Stimulated activated naive B cell treated with anti-CD40 and anti-IgM and Interleukin-4, amounts not matched to agents 10 μg/mL and 1 μg/mL and 100 μg/mL, for 72 hours (primary cell): ENCODE measurements around the gene SLC26A2.

ENCODE experiments used
- ATAC-seq, 2 donors: fragments of 150-1000 bp; cut with Tn5 transposase; replicated peaks; 2 replicates each; pipeline ENCODE4 v1.10.0; 2021; ENCODE audit warnings: moderate library complexity in 1 of 2
- DNase-seq: peaks from one replicate; pipeline ENCODE4 v3.0.0; 2021
- H3K27ac Mint-ChIP-seq: one replicate; pipeline ENCODE4 v1.8.0; 2022; ENCODE audit warnings: mild to moderate bottlenecking, mixed read lengths
- H3K27me3 Mint-ChIP-seq, 2 donors: one replicate each; pipeline ENCODE4 v1.8.0; 2022; ENCODE audit warnings: mixed read lengths in 2 of 2
- H3K36me3 Mint-ChIP-seq, 2 donors: one replicate each; pipeline ENCODE4 v1.8.0; 2022; ENCODE audit warnings: mixed read lengths in 2 of 2, mild to moderate bottlenecking in 1 of 2
- H3K4me1 Mint-ChIP-seq, 2 donors: one replicate each; pipeline ENCODE4 v1.8.0; 2022; ENCODE audit warnings: mixed read lengths in 2 of 2, mild to moderate bottlenecking in 1 of 2
- H3K4me3 Mint-ChIP-seq, 2 donors: one replicate each; pipeline ENCODE4 v1.8.0; 2022; ENCODE audit warnings: mild to moderate bottlenecking in 2 of 2, mixed read lengths in 2 of 2, moderate library complexity in 1 of 2
- H3K9me3 Mint-ChIP-seq, 2 donors: one replicate each; pipeline ENCODE4 v1.8.0; 2022; ENCODE audit warnings: mixed read lengths in 2 of 2, mild to moderate bottlenecking in 1 of 2

The SLC26A2 gene

DNA sequence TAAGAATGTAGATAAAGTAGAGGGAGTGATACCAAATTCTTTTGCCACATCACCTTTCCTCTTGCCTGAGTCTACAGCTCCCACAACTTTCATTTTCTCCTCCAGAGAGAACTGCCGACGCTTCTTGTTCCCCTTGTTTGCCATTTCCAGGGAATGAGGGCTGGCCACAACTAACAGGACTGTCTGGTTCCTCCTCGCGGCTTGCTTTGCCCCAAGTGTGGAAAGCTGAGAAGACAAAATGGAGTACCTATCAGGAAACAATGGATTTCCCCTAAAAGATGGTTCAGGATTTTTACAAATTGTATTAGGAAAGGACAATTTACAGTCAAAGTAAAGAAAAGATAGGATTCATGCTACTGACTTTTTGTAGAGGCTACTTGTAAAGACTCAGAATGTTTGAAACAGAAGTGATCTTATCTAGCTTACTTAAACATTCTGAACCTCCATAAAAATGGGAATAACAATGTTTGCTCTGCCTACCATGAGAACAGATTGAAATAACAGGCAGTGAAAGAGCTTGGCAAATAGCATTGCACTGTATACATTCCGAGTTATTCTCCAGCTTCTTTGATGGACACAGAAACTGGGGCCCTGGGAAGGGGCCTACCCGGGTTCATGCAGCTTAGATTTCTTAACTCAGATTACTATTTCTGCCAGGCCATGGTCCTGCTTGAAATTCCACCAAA is 35.8 kb downstream of the SLC26A2 start:
- H3K4me1 Mint-ChIP-seq, result peaks cover 13 to 17% of the 10 kb centered on the region in 2 donors
- peaks cover 7 to 18% of the 10 kb centered on the region in 2 donors for H3K36me3 Mint-ChIP-seq
- DNase-seq (no peak), ATAC-seq (no peak)
- H3K27ac Mint-ChIP-seq, result no peak overlapping the region
- no peaks in the 10 kb centered on the region for H3K27me3 Mint-ChIP-seq
- no peaks in the 10 kb centered on the region for H3K9me3 Mint-ChIP-seq
- H3K4me3 Mint-ChIP-seq, result no peak overlapping the region

DNA sequence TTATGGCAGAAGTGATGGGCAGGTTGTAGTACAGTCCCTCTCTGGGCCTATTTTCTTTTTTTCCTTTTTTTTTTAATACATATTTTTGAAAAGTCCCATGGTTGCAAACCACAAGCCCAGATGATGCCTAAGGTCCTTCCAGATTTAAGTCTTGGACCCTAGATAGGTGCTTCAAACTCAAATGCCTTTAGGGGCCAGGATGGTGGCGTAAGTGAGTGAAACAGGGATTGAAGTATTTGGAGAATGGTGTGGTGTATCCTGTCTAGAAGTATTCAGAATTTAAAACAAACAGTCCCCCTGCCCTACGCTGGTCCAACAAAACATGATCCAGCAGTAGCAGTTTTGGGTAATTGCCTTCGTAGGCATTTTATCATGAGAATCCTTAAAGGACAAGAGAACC is 37.7 kb downstream of the SLC26A2 start:
- no peak for DNase-seq
- no peak overlapping the region for H3K4me3 Mint-ChIP-seq
- H3K27me3 Mint-ChIP-seq, result no peaks in the 10 kb centered on the region
- peaks cover 27 to 35% of the 10 kb centered on the region in 2 donors for H3K4me1 Mint-ChIP-seq
- H3K36me3 Mint-ChIP-seq, result peaks cover 9 to 23% of the 10 kb centered on the region in 2 donors
- no peaks in the 10 kb centered on the region for H3K9me3 Mint-ChIP-seq
- ATAC-seq, result no peak
- H3K27ac Mint-ChIP-seq, result no peak overlapping the region

DNA sequence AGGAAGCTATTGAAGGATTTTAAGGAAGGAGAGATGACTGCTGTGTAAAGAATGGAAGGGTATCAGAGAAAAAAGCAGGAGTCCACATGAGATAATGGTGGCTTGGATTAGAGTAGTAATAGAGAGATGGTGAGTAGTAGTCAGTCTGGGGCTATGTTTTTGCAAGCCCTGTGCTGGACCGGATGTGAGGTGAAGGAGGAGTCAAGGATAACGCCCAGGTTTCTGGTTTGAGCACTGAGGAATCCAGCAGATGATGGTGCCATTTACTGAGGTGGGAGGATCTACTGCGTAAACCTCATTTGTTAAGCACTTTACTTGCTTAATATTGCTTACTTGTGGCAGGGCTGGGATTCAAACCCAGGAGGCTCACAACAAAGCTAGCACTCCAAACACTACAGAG is 38.8 kb downstream of the SLC26A2 start:
- H3K4me3 Mint-ChIP-seq, result peak overlapping the region; percentile 85 to 90
- ATAC-seq (no peak), DNase-seq (no peak)
- H3K9me3 Mint-ChIP-seq, result no peaks in the 10 kb centered on the region
- peaks cover 30 to 43% of the 10 kb centered on the region in 2 donors for H3K4me1 Mint-ChIP-seq
- H3K36me3 Mint-ChIP-seq, result peaks cover 14 to 33% of the 10 kb centered on the region in 2 donors
- H3K27me3 Mint-ChIP-seq, result no peaks in the 10 kb centered on the region
- peak overlapping the region; percentile 96 for H3K27ac Mint-ChIP-seq

DNA sequence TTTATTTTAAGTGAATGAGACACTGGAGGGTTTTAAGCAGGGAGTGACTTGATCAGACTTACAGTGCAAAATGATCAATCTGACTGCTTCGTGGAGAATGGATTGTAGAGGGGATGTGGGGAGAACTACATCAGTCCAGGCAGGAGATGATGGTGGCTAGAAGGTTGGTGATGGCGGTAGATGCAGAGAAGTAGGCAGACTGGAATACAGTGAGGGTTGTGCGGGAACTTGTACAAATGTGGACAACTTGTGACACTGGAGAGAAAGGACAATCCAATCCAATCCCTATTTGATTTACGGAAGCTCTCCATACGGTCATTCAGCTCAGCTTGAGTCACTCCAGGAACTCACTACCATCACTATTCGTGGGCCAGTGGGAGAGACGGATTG is 39.3 kb downstream of the SLC26A2 start:
- Mint-ChIP-seq H3K27me3 (no peaks in the 10 kb centered on the region), H3K4me3 (peak overlapping the region; percentile 85 to 90), H3K27ac (peak overlapping the region; percentile 96), H3K9me3 (no peaks in the 10 kb centered on the region), H3K36me3 (peaks cover 19 to 36% of the 10 kb centered on the region in 2 donors), H3K4me1 (peaks cover 30 to 45% of the 10 kb centered on the region in 2 donors)
- ATAC-seq (no peak), DNase-seq (no peak)

DNA sequence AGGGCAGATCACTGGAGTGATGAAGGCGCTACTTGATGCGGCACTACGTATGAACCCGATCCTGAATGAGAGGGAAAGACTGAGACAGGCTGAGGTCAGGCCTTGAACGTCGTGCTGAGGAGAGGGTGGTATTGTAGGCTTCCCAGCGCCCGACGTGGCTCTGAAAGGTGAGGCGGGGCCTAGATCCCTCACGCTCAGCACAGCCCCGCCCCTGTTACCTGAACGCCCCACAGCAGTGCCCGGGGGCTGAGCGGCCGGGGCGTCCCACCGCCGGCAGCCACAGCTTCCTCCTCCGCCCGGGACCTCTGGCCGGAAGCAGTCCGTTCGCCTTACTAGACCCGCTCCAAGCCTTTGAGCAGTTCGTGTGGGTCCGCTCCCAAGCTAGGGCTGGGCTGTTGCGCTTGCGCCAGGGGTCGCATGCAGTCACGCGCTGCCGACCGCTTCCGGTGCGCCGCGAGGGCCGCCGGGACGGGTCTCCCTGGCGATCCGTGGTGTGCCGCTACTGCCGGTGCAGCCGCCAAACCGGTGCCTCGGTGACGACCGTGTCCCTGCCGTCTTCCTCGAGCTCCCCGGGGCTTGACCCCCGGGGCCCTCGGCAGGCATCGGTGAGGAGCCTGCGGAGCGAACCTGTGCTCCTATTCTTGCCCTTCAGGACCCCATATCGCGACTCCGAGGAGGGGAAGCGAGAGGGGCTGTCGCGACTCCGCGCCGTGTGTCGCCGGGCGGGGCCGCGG is 39.9 kb downstream of the SLC26A2 start, which contains the start of the genes HMGXB3 and TIGD6:
TSS of gene HMGXB3 (plus strand) at position 484 of the 734 bp plus-strand sequence. CDS start 4,114 bp downstream, outside the sequence.
TSS of gene TIGD6 (minus strand) at position 399 of the 734 bp plus-strand sequence. CDS start 4,306 bp downstream, outside the sequence.
- Mint-ChIP-seq H3K27me3 (no peaks in the 10 kb centered on the region), H3K27ac (peak within 1 kb of the TSS; percentile 97), H3K4me1 (peaks cover 31 to 48% of the 10 kb centered on the region in 2 donors), H3K9me3 (no peaks in the 10 kb centered on the region), H3K4me3 (peak within 1 kb of the TSS; percentile 85 to 90), H3K36me3 (peaks cover 21 to 35% of the 10 kb centered on the region in 2 donors)
- ATAC-seq (peak; percentile 93 to 94), DNase-seq (peak; percentile 96)

DNA sequence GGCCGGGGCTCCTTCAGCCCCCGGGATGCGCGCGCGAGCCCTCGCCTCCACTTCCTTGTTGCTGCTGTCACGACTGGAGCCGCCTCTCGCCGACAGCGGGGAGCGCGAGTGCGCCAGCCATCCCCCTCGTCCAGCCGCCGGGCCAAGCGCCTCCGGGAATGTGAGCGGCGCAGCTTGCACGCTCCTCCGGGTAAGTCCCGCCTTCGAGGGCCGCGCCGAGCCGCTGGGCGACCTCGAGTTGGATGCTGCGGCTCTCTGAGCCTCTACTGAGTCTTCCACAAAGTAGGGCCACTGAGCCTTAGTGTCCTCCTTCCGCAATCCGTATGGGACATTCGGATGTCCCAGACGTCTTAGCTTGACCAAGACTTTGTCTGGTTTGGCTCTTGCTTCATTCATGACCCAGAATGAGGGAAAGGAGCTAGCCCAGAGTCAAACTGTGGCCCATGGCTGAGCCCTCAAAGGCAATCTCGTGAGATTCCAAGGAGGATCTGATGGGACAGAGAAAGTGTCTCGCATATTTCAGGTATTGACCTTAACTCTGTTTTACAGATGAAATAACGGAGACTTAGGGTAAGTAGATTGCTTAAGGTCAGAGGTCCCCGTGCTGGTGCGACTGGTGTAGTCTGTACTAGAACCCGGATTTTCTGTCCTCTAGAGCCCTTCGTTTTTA is 40.6 kb downstream of the SLC26A2 start:
- Mint-ChIP-seq H3K4me1 (peaks cover 31 to 48% of the 10 kb centered on the region in 2 donors), H3K36me3 (peaks cover 15 to 32% of the 10 kb centered on the region in 2 donors), H3K4me3 (peak overlapping the region; percentile 85 to 90), H3K27me3 (no peaks in the 10 kb centered on the region), H3K27ac (peak overlapping the region; percentile 97), H3K9me3 (no peaks in the 10 kb centered on the region)
- ATAC-seq (peak; percentile 30 to 40), DNase-seq (peak; percentile 20)

DNA sequence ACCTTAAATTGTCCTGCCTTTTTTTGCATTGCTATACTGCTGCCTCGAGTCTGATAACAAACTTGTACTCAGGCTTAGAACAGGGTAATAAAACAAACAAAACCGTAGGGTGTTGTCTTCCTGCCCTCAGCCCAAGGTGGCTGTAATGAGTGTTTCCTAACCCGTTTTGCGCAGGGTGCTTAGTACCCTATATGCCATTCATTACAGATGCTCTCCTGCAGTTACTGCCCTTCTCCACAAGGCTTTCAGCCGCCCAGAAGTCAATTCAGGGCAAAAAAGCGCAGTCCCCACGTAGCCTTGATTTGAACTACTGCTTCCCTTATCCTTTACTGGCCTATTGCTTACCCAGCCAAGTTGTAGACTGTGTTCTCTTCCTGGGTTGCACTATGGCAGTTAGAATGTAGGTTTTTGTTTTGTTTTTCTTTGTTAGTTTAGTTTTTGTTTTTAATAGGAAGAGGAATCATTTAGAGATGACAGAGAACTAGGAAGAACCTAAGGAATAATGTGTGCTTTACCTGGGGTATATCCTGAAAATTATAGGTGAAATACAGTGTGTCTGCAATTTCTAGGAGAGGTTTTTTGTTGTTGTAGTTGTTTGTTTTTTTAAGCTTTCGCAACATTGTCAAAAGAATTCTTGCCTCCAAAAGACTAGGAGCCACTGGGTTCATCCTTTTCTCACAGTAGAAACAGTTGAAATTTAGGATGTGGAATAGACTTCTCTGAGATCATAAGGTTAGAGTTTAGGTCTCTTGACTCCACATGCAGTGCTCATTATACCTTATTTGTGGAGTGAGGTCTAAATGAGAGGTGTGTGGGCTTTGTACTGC is 41.3 kb downstream of the SLC26A2 start:
- ATAC-seq, result peak; percentile 62 to 63
- Mint-ChIP-seq H3K27ac (peak overlapping the region; percentile 97), H3K9me3 (no peaks in the 10 kb centered on the region), H3K36me3 (peaks cover 15 to 34% of the 10 kb centered on the region in 2 donors), H3K27me3 (no peaks in the 10 kb centered on the region), H3K4me3 (peak overlapping the region; percentile 85 to 90), H3K4me1 (peaks cover 33 to 48% of the 10 kb centered on the region in 2 donors)
- DNase-seq, result peak; percentile 47

DNA sequence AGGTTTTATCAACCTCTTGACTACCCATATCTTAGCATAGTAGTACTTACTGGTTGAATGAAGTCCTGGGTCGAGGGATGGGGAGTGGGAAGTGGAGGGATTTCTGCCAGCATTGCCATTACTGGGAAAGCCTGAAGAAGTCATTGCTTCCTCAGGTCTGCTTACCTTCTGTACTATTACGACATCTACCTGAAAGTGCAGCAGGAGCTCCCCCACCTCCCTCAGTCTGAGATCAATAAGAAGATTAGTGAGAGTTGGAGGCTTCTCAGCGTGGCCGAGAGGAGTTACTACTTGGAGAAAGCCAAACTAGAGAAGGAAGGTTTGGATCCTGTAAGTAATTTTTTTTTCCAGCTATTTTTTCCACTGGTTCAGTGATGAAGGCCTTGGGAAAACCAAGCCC is 45.8 kb downstream of the SLC26A2 start:
- peaks cover 23 to 31% of the 10 kb centered on the region in 2 donors for H3K4me1 Mint-ChIP-seq

DNA sequence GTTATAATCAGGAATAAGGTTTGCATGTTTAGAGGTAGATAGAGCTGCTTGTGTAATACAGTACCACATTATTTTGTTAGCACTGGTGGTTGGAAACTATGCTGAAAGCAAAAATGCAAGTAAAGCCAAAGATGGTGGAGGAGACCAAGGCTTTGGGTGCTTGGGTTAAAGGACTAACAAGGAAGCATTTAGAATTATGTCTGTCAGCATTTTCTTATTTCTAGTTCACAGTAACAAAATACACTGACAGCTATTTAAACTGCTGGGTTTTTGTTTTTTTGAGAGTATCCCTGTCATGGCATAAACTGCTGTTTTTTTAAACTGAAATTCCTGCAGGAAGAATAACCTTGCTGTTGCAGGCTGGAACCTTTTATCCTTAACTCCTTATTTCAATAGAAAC is 46.5 kb downstream of the SLC26A2 start:
- Mint-ChIP-seq H3K27me3 (no peaks in the 10 kb centered on the region), H3K4me3 (no peak overlapping the region), H3K9me3 (no peaks in the 10 kb centered on the region), H3K4me1 (peaks cover 17 to 24% of the 10 kb centered on the region in 2 donors), H3K36me3 (peaks cover 32 to 50% of the 10 kb centered on the region in 2 donors), H3K27ac (no peak overlapping the region)
- DNase-seq, result no peak
- ATAC-seq, result no peak

More for the DNA sequence above, 45.8 kb downstream of the SLC26A2 start:
- no peak for DNase-seq
- Mint-ChIP-seq H3K27ac (no peak overlapping the region), H3K9me3 (no peaks in the 10 kb centered on the region), H3K36me3 (peaks cover 33 to 53% of the 10 kb centered on the region in 2 donors), H3K4me3 (no peak overlapping the region), H3K27me3 (no peaks in the 10 kb centered on the region)
- ATAC-seq, result no peak

DNA sequence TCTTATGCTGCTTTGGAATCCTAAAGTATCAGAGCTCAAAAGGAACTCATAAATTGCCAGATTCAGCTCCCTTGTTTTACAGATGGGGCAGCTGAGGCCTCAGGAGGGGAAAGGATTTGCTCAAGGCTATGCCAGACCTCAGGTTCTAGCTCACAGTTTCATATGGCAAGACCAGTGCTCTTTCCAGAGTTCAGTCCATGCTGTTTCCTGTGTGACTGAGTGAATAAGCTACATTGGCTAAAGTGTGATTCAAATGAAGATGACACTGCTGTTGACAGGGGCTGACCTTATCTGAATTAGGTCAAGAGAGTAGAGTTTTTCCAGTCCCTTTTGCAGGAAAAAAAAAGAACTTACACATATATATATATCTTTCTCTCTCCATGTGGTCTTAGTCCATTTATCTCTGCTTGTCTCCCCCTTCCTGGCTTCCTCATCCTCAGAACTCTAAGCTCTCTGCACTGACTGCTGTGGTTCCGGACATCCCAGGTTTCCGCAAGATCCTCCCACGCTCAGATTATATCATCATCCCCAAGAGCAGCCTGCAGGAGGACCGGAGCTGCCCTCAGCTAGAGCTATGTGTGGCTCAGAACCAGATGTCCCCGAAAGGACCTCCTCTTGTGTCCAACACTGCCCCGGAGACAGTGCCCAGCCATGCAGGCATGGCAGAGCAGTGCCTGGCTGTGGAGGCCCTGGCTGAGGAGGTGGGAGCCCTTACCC is 49.3 kb downstream of the SLC26A2 start:
- no peaks in the 10 kb centered on the region for H3K9me3 Mint-ChIP-seq
- ATAC-seq (no peak), DNase-seq (no peak)
- H3K27ac Mint-ChIP-seq, result peak overlapping the region; percentile 32
- no peak overlapping the region for H3K4me3 Mint-ChIP-seq
- no peaks in the 10 kb centered on the region for H3K27me3 Mint-ChIP-seq
- H3K36me3 Mint-ChIP-seq, result peaks cover 37 to 59% of the 10 kb centered on the region in 2 donors
- H3K4me1 Mint-ChIP-seq, result peaks cover 3 to 6% of the 10 kb centered on the region in 2 donors

DNA sequence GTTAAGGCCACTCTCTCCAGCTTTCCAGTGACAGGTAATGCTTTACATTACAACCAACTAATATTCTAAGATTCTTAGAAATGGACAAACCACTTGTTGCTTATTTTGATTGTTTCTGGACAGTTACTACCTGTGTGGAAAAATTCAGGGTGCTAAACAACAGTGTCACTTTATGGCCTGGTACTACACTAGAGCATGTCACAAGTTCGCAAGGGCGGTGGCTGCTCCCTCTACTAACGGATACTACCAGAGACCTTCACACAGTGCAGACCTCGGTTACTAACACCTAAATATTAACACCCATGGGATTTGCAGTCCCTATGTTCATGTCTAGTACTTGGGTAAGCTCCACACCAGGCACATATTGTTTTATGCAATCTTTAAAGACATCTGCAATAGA is 53.4 kb downstream of the SLC26A2 start:
- Mint-ChIP-seq H3K27me3 (no peaks in the 10 kb centered on the region), H3K9me3 (peaks cover 0 to 1% of the 10 kb centered on the region in 2 donors), H3K36me3 (peaks cover 45 to 74% of the 10 kb centered on the region in 2 donors), H3K4me3 (no peak overlapping the region), H3K4me1 (no peaks in the 10 kb centered on the region), H3K27ac (no peak overlapping the region)
- ATAC-seq (no peak), DNase-seq (no peak)

DNA sequence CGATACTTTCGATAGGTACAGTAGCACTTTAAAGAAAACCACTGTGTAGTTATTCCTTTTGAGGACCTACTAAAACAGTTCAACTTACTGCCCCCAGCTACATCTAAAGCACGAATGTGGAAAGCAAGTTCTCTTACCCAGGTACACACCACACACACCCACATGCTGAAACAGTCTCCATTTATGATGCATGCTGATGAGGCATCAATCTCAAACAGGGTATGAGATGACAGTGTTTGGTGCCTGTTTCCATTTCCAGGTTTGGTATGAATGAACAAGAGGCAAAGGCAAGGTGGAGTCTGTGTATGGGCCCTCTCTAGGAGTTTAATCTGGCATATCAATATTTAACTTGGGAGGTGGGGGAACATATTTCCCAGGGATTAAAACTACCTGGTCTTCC is 53.9 kb downstream of the SLC26A2 start:
- DNase-seq, result no peak
- H3K9me3 Mint-ChIP-seq, result peaks cover 0 to 1% of the 10 kb centered on the region in 2 donors
- H3K4me1 Mint-ChIP-seq, result no peaks in the 10 kb centered on the region
- H3K36me3 Mint-ChIP-seq, result peaks cover 50 to 79% of the 10 kb centered on the region in 2 donors
- H3K27ac Mint-ChIP-seq, result no peak overlapping the region
- no peak for ATAC-seq
- no peak overlapping the region for H3K4me3 Mint-ChIP-seq
- H3K27me3 Mint-ChIP-seq, result no peaks in the 10 kb centered on the region

DNA sequence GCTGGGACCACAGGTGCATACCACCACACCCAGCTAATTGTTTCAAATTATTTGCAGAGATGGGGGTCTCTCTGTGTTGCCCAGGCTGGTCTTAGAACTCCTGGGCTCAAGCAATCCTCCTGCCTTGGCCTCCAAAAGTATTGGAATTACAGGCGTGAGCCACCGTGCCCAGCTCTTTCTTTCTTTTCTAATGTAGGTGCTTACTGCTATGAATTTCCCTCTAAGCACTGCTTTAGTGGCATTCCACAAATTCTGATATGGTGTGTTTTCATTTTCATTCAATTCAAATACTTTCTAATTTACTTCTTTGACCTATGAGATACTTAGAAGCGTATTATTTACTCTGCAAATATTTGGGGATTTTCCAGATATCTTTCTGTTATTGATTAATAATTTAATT is 54.9 kb downstream of the SLC26A2 start:
- Mint-ChIP-seq H3K9me3 (peaks cover 0 to 1% of the 10 kb centered on the region in 2 donors), H3K4me1 (peaks cover 4% of the 10 kb centered on the region in 2 donors), H3K4me3 (no peak overlapping the region), H3K27ac (no peak overlapping the region), H3K36me3 (peaks cover 48 to 84% of the 10 kb centered on the region in 2 donors), H3K27me3 (no peaks in the 10 kb centered on the region)
- DNase-seq (no peak), ATAC-seq (no peak)
